Esophagus squamous epithelium (tissue), 5 donors: ENCODE results near the gene ZNF268. TPM values are rescaled to one million over a fixed set of nuclear protein-coding genes. Genes with fewer than 3 reads are reported as not detected.

ENCODE experiments used
- DNase-seq: peaks from one replicate; lab custom pipeline; 2025; lab: John Stamatoyannopoulos, UW
- H3K27ac ChIP-seq, 4 donors: fragments of 200-600 bp; sonication (generic); one replicate each; pipeline ENCODE4 v1.5.1; 2016 to 2019; ENCODE audit warnings: mild to moderate bottlenecking in 1 of 4
- H3K27me3 ChIP-seq, 4 donors: fragments of 200-600 bp; sonication (generic); 1 replicate in 3 of 4; 2 replicates in 1 of 4; pipeline versions ENCODE4 v1.5.1 to v1.6.0; 2017 to 2021; ENCODE audit warnings: antibody characterized with exemption in 1 of 4
- H3K36me3 ChIP-seq, 3 donors: fragments of 200-600 bp; sonication (generic); one replicate each; pipeline ENCODE4 v1.5.1; 2016 to 2019
- H3K4me1 ChIP-seq, 3 donors: fragments of 200-600 bp; sonication (generic); one replicate each; pipeline ENCODE4 v1.5.1; 2017 to 2019
- H3K4me3 ChIP-seq, 4 donors: fragments of 200-600 bp; sonication (generic); 1 replicate in 3 of 4; 2 replicates in 1 of 4; pipeline ENCODE4 v1.5.1; 2016 to 2019; ENCODE audit warnings: mild to moderate bottlenecking in 2 of 4, moderate library complexity in 1 of 4
- H3K9me3 ChIP-seq, 3 donors: fragments of 200-600 bp; sonication (generic); one replicate each; pipeline ENCODE4 v1.5.1; 2016 to 2019
- CTCF ChIP-seq, 6 experiments: fragments of 450-650 bp in 4 of 6; fragments of 200-600 bp in 2 of 6; sonication (generic) in 2 of 6; IDR thresholded peaks; one replicate each; pipeline ENCODE4 v1.5.1; 2016 to 2019; ENCODE audit warnings: antibody characterized with exemption in 6 of 6, mild to moderate bottlenecking in 4 of 6, moderate library complexity in 4 of 6
- POLR2A ChIP-seq, 4 donors: fragments of 450-650 bp; IDR thresholded peaks; one replicate each; pipeline ENCODE4 v1.6.1; 2017; ENCODE audit warnings: antibody characterized with exemption in 4 of 4, mild to moderate bottlenecking in 4 of 4, moderate library complexity in 3 of 4
- WGBS, 2 donors: methylation state at CpG; one replicate each; pipeline ENCODE4 v1.1.5; 2018; 5-methylcytosine and 5-hydroxymethylcytosine counted together
- intact Hi-C: fragments of 100-400 bp; cut with DNase I; formaldehyde crosslinking; loops from one replicate; pipeline ENCODE4 v1.15.0; 2022
- total RNA-seq, 4 donors: library from RNA; depleted of rRNA; stranded (reverse); fragments of >200 nt; gene quantifications; one replicate each; pipeline ENCODE4 v1.1.0, GENCODE V29; 2016
- donor health status: DM: yes; HTN: yes; CAD: no.

The ZNF268 gene
- total RNA-seq, 4 donors from 2014 or later, result 9.8 to 21.0 (median 15.7) TPM

GRCh38 chr12:133233006-133233405 lies 51.7 kb downstream of the ZNF268 start:
- intact Hi-C loops, result no loop called here
- Histone ChIP-seq H3K36me3 (no peaks in the 10 kb centered on the region), H3K27me3 (peaks cover 0 to 16% (median 0%) of the 10 kb centered on the region in 4 donors), H3K4me1 (no peaks in the 10 kb centered on the region), H3K9me3 (peaks cover 0 to 81% (median 25%) of the 10 kb centered on the region in 3 donors), H3K27ac (no peak overlapping the region), H3K4me3 (no peak overlapping the region)
- TF ChIP-seq POLR2A (IDR thresholded peaks at IDR 0.05) (no peak), CTCF (IDR thresholded peaks at IDR 0.05) (no peak)
- no peak for DNase-seq
- 84 to 92% methylated on average over 6 of the region's 6 CpGs for WGBS, 2 donors

- intact Hi-C loops, result no loop called here
- DNase-seq, result no peak
- 90 to 100% methylated on average over 2 to 10 of the region's 18 CpGs for WGBS, 2 donors
These were observed 52.8 kb downstream of the ZNF268 start for GRCh38 chr12:133233993-133234564.

GRCh38 chr12:133234971-133235370 lies 53.7 kb downstream of the ZNF268 start:
- H3K4me3 ChIP-seq, result no peak overlapping the region
- peaks cover 0 to 81% (median 21%) of the 10 kb centered on the region in 3 donors for H3K9me3 ChIP-seq
- TF ChIP-seq CTCF (IDR thresholded peaks at IDR 0.05) (no peak), POLR2A (IDR thresholded peaks at IDR 0.05) (no peak)
- H3K27ac ChIP-seq, result no peak overlapping the region
- H3K4me1 ChIP-seq, result no peaks in the 10 kb centered on the region
- WGBS, 2 donors, result 87% methylated on average over 8 of the region's 20 CpGs; no CpG with 5 or more reads in 1 of the 2 donors
- H3K27me3 ChIP-seq, result peaks cover 0 to 16% (median 0%) of the 10 kb centered on the region in 4 donors
- no peak for DNase-seq
- intact Hi-C loops, result no loop called here
- H3K36me3 ChIP-seq, result no peaks in the 10 kb centered on the region

More at GRCh38 chr12:133233993-133234564, 52.8 kb downstream of the ZNF268 start:
- Histone ChIP-seq H3K27me3 (peaks cover 0 to 16% (median 0%) of the 10 kb centered on the region in 4 donors), H3K4me3 (no peak overlapping the region), H3K4me1 (no peaks in the 10 kb centered on the region), H3K9me3 (peaks cover 0 to 82% (median 21%) of the 10 kb centered on the region in 3 donors), H3K27ac (no peak overlapping the region), H3K36me3 (no peaks in the 10 kb centered on the region)
- TF ChIP-seq POLR2A (IDR thresholded peaks at IDR 0.05) (no peak), CTCF (IDR thresholded peaks at IDR 0.05) (no peak)

GRCh38 chr12:133235401-133236112 lies 54.3 kb downstream of the ZNF268 start, which contains the start of gene ANHX:
Gene ANHX, minus strand, starts transcription at chr12:133235877. Its CDS starts 1,521 bp downstream, at chr12:133234356.
- H3K9me3 ChIP-seq, result peaks cover 0 to 80% (median 21%) of the 10 kb centered on the region in 3 donors
- H3K27ac ChIP-seq, result no peak within 1 kb of the TSS
- intact Hi-C loops, result no loop called here
- H3K4me1 ChIP-seq, result no peaks in the 10 kb centered on the region
- 53% methylated on average over 6 of the region's 61 CpGs; no CpG with 5 or more reads in 1 of the 2 donors for WGBS, 2 donors
- H3K36me3 ChIP-seq, result no peaks in the 10 kb centered on the region
- no peak within 1 kb of the TSS for H3K4me3 ChIP-seq
- DNase-seq, result no peak
- TF ChIP-seq CTCF (IDR thresholded peaks at IDR 0.05) (no peak), POLR2A (IDR thresholded peaks at IDR 0.05) (no peak)
- H3K27me3 ChIP-seq, result peaks cover 0 to 16% (median 0%) of the 10 kb centered on the region in 4 donors

- Histone ChIP-seq H3K27ac (no peak overlapping the region), H3K4me1 (no peaks in the 10 kb centered on the region), H3K36me3 (no peaks in the 10 kb centered on the region), H3K4me3 (no peak overlapping the region), H3K27me3 (peaks cover 0 to 16% (median 0%) of the 10 kb centered on the region in 4 donors), H3K9me3 (peaks cover 0 to 75% (median 21%) of the 10 kb centered on the region in 3 donors)
- WGBS, 2 donors, result 69% methylated on average over 5 of the region's 44 CpGs; no CpG with 5 or more reads in 1 of the 2 donors
- TF ChIP-seq POLR2A (IDR thresholded peaks at IDR 0.05) (no peak), CTCF (IDR thresholded peaks at IDR 0.05) (no peak)
- no peak for DNase-seq
- intact Hi-C loops, result no loop called here
These were observed 54.8 kb downstream of the ZNF268 start for GRCh38 chr12:133236144-133236543.
